Activated T-cell treated with anti-CD3 and anti-CD28 coated beads for 24 hours (primary cell): ENCODE results near the gene PROX1.

Experiments
- DNase-seq: peaks from one replicate; pipeline ENCODE4 v3.0.0-alpha.2; 2020; ENCODE audit warnings: low read depth

Gene PROX1

GRCh38 chr1:213979751-213980586 is 7.8 kb upstream of the PROX1 start:
- no peak for DNase-seq

- no peak for DNase-seq
Measured at GRCh38 chr1:213980906-213981305, 6.9 kb upstream of the PROX1 start.

GRCh38 chr1:213982289-213982671 is 5.5 kb upstream of the PROX1 start:
- no peak for DNase-seq

GRCh38 chr1:213982672-213983492 is 4.9 kb upstream of the PROX1 start:
- DNase-seq: no peak

- DNase-seq: no peak
Measured at GRCh38 chr1:213983493-213984386, 4.0 kb upstream of the PROX1 start.

- no peak for DNase-seq
Measured at GRCh38 chr1:213984387-213985208, 3.2 kb upstream of the PROX1 start.

GRCh38 chr1:213985209-213986019 is 2.4 kb upstream of the PROX1 start:
- DNase-seq: no peak

GRCh38 chr1:213986020-213986924 is 1.5 kb upstream of the PROX1 start:
- no peak for DNase-seq

- DNase-seq: no peak
Measured at GRCh38 chr1:213986925-213987250, 885 bp upstream of the PROX1 start.

- peak; percentile 32 for DNase-seq
Measured at GRCh38 chr1:213987422-213987926, 299 bp upstream of the PROX1 start.

- DNase-seq: no peak
Measured at GRCh38 chr1:213988507-213989001, 781 bp downstream of the PROX1 start.

- no peak for DNase-seq
Measured at GRCh38 chr1:213989002-213989855, 1.5 kb downstream of the PROX1 start.

GRCh38 chr1:213993929-213994328 is 6.2 kb downstream of the PROX1 start:
- DNase-seq: no peak

GRCh38 chr1:213994888-213995287 is 7.1 kb downstream of the PROX1 start:
- no peak for DNase-seq

GRCh38 chr1:213995603-213996002 is 7.8 kb downstream of the PROX1 start:
- no peak for DNase-seq

- no peak for DNase-seq
Measured at GRCh38 chr1:213996320-213997037, 8.7 kb downstream of the PROX1 start.

- DNase-seq: no peak
Measured at GRCh38 chr1:213997038-213997771, 9.4 kb downstream of the PROX1 start.
